Suprapubic skin (tissue), 4 donors: ENCODE measurements around the gene FBXW12. TPM values are rescaled to one million over a fixed set of nuclear protein-coding genes. Genes with fewer than 3 reads are reported as not detected.

Experiments
- DNase-seq, 2 donors: peaks; one replicate each; pipeline ENCODE4 v3.0.0-alpha.2; 2019; ENCODE audit warnings: low spot score in 2 of 2
- H3K27ac ChIP-seq: fragments of 200-600 bp; sonication (generic); one replicate; pipeline ENCODE4 v1.5.1; 2019
- H3K27me3 ChIP-seq: fragments of 200-600 bp; sonication (generic); one replicate; pipeline ENCODE4 v1.5.1; 2019
- H3K36me3 ChIP-seq: fragments of 200-600 bp; sonication (generic); one replicate; pipeline ENCODE4 v1.5.1; 2019
- H3K4me1 ChIP-seq: fragments of 200-600 bp; sonication (generic); one replicate; pipeline ENCODE4 v1.5.1; 2019
- H3K4me3 ChIP-seq: fragments of 200-600 bp; sonication (generic); one replicate; pipeline ENCODE4 v1.5.1; 2019; ENCODE audit warnings: mild to moderate bottlenecking
- H3K9me3 ChIP-seq: fragments of 200-600 bp; sonication (generic); one replicate; pipeline ENCODE4 v1.5.1; 2019
- EP300 ChIP-seq: sonication (generic); formaldehyde crosslinking; IDR thresholded peaks from one replicate; pipeline ENCODE4 v1.6.1; 2017; ENCODE audit warnings: antibody characterized with exemption
- POLR2A ChIP-seq, 2 donors: fragments of 450-650 bp; IDR thresholded peaks; one replicate each; pipeline ENCODE4 v1.6.1; 2017; ENCODE audit warnings: antibody characterized with exemption in 2 of 2, mild to moderate bottlenecking in 2 of 2, moderate library complexity in 2 of 2
- POLR2AphosphoS5 ChIP-seq, 3 donors: sonication (generic); formaldehyde crosslinking; IDR thresholded peaks; one replicate each; pipeline ENCODE4 v1.6.1; 2017; ENCODE audit warnings: antibody characterized with exemption in 3 of 3
- WGBS: methylation state at CpG from one replicate; pipeline ENCODE4 v1.1.5; 2018; 5-methylcytosine and 5-hydroxymethylcytosine counted together
- total RNA-seq, 4 donors: library from RNA; depleted of rRNA; stranded (reverse); fragments of >200 nt; gene quantifications; one replicate each; pipeline ENCODE4 v1.1.0, GENCODE V29; 2016
- TF ChIP-seq, protein P1 (sequence below), 2 donors: fragments of 200-600 bp in 1 of 2; fragments of 450-650 bp in 1 of 2; sonication (generic) in 1 of 2; IDR thresholded peaks; one replicate each; pipeline ENCODE4 v1.5.1; 2016 to 2019; ENCODE audit warnings: antibody characterized with exemption in 2 of 2, mild to moderate bottlenecking in 1 of 2, moderate library complexity in 1 of 2

Gene FBXW12
- total RNA-seq, 4 donors from 2014 or later: not detected

DNA sequence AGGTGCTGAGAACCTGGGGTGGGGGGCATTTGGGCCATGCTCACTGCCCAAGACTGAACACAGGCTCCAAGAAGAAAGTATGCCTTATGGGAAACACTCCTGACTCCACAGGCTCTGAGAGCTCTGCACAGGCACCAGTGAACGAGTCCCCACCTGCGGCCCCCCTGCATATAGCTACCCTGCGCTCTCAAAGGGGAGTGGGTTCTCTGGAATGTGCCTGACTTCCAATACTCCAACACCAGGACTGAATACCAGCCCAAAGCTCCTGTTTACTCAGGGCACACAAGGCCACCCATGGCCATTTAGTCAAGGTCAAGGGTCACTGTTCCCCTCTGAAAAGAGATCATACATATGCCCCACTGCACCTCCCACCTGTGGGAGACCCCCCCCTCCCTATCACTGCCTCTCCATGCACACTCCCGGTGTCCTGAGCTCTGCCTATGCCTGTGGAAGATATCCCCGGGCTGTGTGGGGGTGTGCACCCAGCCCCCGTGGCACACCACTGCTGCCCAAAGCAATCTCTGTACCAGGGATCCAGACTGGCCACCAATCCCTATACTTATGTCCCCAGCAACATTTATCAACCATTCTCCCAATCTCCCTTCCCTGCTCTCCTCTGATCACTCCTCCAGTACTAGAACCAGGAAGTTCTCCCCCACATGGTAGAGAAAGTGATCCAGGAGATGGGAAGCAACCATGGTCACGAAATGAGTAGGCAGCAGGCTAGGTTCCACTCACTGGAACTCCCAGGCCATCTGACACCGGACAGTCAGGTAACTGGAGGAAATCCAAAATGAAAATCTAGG is 59.4 kb downstream of the FBXW12 start:
- H3K36me3 ChIP-seq: peaks cover 10% of the 10 kb centered on the region
- WGBS: 59% methylated on average over 5 of the region's 8 CpGs
- H3K4me3 ChIP-seq: no peak overlapping the region
- H3K9me3 ChIP-seq: no peaks in the 10 kb centered on the region
- H3K27ac ChIP-seq: peak overlapping the region; percentile 97
- TF ChIP-seq EP300 (no peak), POLR2A (IDR thresholded peaks at IDR 0.05) (no peak), POLR2AphosphoS5 (IDR thresholded peaks at IDR 0.05) (no peak)
- TF ChIP-seq, protein P1, sequence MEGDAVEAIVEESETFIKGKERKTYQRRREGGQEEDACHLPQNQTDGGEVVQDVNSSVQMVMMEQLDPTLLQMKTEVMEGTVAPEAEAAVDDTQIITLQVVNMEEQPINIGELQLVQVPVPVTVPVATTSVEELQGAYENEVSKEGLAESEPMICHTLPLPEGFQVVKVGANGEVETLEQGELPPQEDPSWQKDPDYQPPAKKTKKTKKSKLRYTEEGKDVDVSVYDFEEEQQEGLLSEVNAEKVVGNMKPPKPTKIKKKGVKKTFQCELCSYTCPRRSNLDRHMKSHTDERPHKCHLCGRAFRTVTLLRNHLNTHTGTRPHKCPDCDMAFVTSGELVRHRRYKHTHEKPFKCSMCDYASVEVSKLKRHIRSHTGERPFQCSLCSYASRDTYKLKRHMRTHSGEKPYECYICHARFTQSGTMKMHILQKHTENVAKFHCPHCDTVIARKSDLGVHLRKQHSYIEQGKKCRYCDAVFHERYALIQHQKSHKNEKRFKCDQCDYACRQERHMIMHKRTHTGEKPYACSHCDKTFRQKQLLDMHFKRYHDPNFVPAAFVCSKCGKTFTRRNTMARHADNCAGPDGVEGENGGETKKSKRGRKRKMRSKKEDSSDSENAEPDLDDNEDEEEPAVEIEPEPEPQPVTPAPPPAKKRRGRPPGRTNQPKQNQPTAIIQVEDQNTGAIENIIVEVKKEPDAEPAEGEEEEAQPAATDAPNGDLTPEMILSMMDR (IDR thresholded peaks at IDR 0.05): no peak
- H3K27me3 ChIP-seq: no peaks in the 10 kb centered on the region
- no peak for DNase-seq
- H3K4me1 ChIP-seq: peaks cover 90% of the 10 kb centered on the region

DNA sequence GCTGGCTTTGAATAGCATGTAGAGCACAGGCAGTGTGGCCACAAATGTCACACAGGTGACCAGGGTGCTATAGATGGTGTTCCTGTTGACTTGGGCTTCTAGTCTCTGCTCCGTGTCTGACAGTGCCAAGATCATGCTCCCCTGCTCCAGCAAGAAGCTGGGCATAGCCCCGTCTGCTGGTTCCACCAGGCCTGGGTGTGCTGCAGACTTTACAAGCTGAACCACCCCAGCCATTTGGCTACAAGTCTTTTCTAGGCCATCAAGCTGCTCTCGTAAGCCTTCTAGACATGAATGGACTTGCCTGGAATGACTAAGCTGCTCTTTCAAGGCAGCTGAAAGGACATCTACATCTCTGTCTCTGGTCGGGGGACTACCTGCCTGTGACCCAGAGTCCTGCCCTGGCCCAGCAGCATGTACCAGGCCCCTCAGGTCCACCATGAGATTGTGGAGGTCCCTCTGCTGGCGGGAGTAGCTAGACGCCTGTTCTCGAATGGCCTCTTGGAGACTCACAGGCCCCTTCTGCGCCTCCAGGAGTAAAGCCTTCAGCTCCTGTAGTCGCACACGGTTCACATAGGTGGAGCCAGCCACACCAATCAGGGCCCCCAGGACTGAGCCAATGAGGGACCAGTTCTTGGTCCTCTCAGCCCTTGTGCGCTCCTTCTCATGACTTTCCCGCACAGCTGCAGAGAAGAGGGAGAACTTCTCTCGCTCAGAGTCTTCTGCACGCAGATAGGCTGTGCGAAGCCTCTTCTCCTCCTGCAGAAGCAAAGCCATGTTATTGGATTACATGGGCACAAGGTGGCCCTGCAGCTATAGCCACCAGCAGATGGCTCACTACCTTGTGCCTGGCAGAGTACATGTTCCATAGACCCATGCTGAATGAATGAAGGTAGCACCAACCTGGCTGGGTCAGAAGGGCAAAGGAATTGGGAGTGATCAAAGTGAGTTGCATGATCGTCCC is 60.7 kb downstream of the FBXW12 start:
- H3K4me3 ChIP-seq: peak overlapping the region; percentile 39
- peaks cover 79% of the 10 kb centered on the region for H3K4me1 ChIP-seq
- TF ChIP-seq POLR2AphosphoS5 (IDR thresholded peaks at IDR 0.05): peak in 1 of 3 donors; percentile 71
- TF ChIP-seq, protein P1 (IDR thresholded peaks at IDR 0.05): no peak
- WGBS: 69% methylated on average over 6 of the region's 16 CpGs
- no peaks in the 10 kb centered on the region for H3K9me3 ChIP-seq
- H3K36me3 ChIP-seq: peaks cover 10% of the 10 kb centered on the region
- no peaks in the 10 kb centered on the region for H3K27me3 ChIP-seq
- peak in 1 of 2 donors; percentile 66 for DNase-seq
- H3K27ac ChIP-seq: peak overlapping the region; percentile 97

DNA sequence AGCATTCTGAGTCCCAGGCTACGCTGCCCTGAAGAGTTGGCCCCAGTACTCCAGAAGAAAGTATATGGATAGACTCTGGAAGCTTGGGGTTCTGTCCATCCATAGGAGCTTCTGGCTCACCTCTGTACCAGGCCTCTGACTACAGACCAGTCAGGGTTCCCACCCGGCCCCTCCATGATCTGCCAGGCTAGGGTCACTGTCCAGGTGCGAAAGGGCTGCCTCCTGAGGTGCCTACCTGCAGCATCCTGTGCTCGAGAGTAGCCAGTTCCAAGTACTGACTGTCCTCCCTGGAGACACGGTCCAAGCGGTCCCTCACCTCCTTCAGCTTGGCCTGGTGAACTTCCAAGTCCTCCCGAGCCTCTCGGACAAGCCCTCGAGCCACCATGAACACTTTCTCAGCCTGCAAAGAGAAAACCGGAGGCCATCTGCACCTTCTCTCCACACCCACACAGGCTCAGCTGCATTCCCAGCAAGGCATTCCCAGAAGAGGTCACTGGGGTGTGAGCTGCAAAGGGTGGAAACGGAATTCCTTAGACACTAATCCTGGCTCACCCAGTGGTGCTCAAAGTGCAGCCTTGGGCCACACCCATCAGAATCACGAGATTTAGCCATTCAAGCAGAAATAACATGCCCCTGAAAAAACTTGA is 61.6 kb downstream of the FBXW12 start:
- Histone ChIP-seq H3K27me3 (no peaks in the 10 kb centered on the region), H3K27ac (peak overlapping the region; percentile 97), H3K36me3 (peaks cover 10% of the 10 kb centered on the region), H3K9me3 (no peaks in the 10 kb centered on the region), H3K4me3 (peak overlapping the region; percentile 39), H3K4me1 (peaks cover 70% of the 10 kb centered on the region)
- no peak for TF ChIP-seq EP300
- peak in 1 of 3 donors; percentile 49 for TF ChIP-seq POLR2AphosphoS5 (IDR thresholded peaks at IDR 0.05)
- peak; percentile 70 to 84 for DNase-seq
- 48% methylated on average over 10 of the region's 12 CpGs for WGBS

DNA sequence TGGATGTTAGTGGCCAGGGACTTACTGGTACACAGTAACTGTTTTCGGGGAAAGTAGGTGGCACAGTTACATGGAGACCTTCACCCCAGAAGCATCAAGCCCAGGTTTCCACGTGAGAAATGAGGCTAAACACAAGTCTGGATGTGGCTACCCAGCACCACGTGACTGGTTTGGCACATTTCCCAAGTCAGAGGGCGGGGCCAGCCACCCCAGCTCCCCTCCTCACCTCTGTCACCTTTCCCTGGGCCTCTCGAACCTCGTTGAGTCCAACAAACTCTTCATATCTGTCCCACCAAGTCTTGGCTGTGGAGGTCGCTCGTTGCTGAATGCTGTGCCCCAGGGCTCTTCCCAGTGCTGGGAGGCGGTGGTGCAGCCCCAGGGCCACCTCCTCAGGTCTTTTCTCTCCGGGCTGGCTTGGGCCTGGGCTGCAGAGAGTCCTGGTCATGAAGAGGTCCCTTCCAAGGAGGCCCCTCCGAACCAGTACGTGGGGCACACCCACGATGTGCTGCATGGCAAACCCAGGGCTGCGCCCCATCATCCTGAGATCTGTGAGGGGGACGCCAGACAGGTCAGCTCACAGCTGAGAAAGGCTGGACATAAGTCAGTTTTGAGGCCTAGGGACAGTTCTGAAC is 62.7 kb downstream of the FBXW12 start:
- WGBS: 58% methylated on average over 14 of the region's 15 CpGs
- Histone ChIP-seq H3K27me3 (no peaks in the 10 kb centered on the region), H3K36me3 (peaks cover 10% of the 10 kb centered on the region), H3K4me3 (no peak overlapping the region), H3K9me3 (no peaks in the 10 kb centered on the region), H3K27ac (peak overlapping the region; percentile 97), H3K4me1 (peaks cover 79% of the 10 kb centered on the region)
- TF ChIP-seq EP300: no peak
- TF ChIP-seq, protein P1 (IDR thresholded peaks at IDR 0.05): no peak
- no peak for TF ChIP-seq POLR2AphosphoS5 (IDR thresholded peaks at IDR 0.05)
- no peak for TF ChIP-seq POLR2A (IDR thresholded peaks at IDR 0.05)
- peak in 1 of 2 donors; percentile 58 for DNase-seq

DNA sequence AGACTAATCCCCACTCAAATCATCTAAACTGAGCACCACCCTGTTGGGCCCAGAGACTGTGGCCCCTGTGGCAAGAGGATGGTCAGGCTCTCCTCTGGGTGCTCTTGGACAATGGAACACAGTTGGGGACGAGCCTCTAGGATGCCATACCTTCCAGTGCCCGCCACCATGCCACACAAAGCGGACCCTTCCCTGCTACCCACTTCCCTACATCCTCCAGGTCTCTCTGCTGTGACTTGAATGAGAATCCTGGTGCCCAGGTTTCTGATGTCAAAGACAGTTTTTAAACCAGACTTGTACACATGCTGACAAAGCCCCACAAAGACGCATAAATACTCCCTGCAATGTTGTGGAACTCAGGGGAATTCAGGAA is 63.2 kb downstream of the FBXW12 start:
- Histone ChIP-seq H3K9me3 (no peaks in the 10 kb centered on the region), H3K36me3 (peaks cover 10% of the 10 kb centered on the region), H3K4me3 (no peak overlapping the region), H3K27me3 (no peaks in the 10 kb centered on the region), H3K4me1 (peaks cover 75% of the 10 kb centered on the region), H3K27ac (peak overlapping the region; percentile 97)
- TF ChIP-seq, protein P1 (IDR thresholded peaks at IDR 0.05): no peak
- TF ChIP-seq POLR2AphosphoS5 (IDR thresholded peaks at IDR 0.05): no peak
- no peak for TF ChIP-seq POLR2A (IDR thresholded peaks at IDR 0.05)
- no peak for TF ChIP-seq EP300
- no peak for DNase-seq
- 90% methylated on average over 2 of the region's 4 CpGs for WGBS
